ENCODE results near the gene EDEM3. TPM values are rescaled to one million over a fixed set of nuclear protein-coding genes. Genes with fewer than 3 reads are reported as not detected.

The EDEM3 gene
- total RNA-seq, 4 donors from 2014 or later, result 22.8 to 34.7 (median 31.3) TPM

DNA sequence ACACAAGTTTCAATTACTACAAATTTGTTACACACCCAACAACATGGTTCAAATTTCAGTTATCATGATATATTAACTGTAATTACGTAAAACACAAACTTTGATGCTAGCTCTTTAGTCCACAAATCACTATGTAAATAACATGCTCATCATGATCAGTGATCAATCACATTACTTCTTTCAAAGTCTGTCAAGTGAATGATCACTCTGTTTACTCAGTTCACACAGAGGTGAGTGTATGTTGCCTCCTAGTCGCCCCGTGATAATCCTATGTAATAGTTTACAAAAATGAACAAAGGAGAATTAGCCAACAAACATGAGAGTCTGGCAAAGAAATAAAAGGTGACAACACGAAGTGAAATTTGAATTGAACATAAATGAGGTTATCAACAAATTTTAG is 14.3 kb downstream of the EDEM3 start:
- H3K36me3 ChIP-seq, result peaks cover 0 to 18% of the 10 kb centered on the region in 2 donors
- no peak overlapping the region for H3K27ac ChIP-seq
- H3K4me3 ChIP-seq, result no peak overlapping the region
- no peaks in the 10 kb centered on the region for H3K27me3 ChIP-seq
- H3K4me1 ChIP-seq, result peaks cover 0 to 10% (median 0%) of the 10 kb centered on the region in 3 donors
- TF ChIP-seq, protein P1, sequence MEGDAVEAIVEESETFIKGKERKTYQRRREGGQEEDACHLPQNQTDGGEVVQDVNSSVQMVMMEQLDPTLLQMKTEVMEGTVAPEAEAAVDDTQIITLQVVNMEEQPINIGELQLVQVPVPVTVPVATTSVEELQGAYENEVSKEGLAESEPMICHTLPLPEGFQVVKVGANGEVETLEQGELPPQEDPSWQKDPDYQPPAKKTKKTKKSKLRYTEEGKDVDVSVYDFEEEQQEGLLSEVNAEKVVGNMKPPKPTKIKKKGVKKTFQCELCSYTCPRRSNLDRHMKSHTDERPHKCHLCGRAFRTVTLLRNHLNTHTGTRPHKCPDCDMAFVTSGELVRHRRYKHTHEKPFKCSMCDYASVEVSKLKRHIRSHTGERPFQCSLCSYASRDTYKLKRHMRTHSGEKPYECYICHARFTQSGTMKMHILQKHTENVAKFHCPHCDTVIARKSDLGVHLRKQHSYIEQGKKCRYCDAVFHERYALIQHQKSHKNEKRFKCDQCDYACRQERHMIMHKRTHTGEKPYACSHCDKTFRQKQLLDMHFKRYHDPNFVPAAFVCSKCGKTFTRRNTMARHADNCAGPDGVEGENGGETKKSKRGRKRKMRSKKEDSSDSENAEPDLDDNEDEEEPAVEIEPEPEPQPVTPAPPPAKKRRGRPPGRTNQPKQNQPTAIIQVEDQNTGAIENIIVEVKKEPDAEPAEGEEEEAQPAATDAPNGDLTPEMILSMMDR (IDR thresholded peaks at IDR 0.05), result no peak
- TF ChIP-seq POLR2A (IDR thresholded peaks at IDR 0.05) (no peak), EP300 (IDR thresholded peaks at IDR 0.05) (no peak), POLR2AphosphoS5 (IDR thresholded peaks at IDR 0.05) (no peak)
- H3K9me3 ChIP-seq, result no peaks in the 10 kb centered on the region
- no peak for ATAC-seq
- 49 to 88% methylated on average over 4 of the region's 4 CpGs for whole genome bisulfite sequencing, 2 donors (ENCODE audit: low coverage in 1 of 2)

- ATAC-seq, result no peak
- peaks cover 0 to 5% (median 0%) of the 10 kb centered on the region in 3 donors for H3K4me1 ChIP-seq
- H3K27ac ChIP-seq, result no peak overlapping the region
- H3K4me3 ChIP-seq, result no peak overlapping the region
- H3K27me3 ChIP-seq, result no peaks in the 10 kb centered on the region
- H3K9me3 ChIP-seq, result no peaks in the 10 kb centered on the region
- peaks cover 0 to 23% of the 10 kb centered on the region in 2 donors for H3K36me3 ChIP-seq
- WGBS, 2 donors (ENCODE audit: low coverage in 1 of 2), result 67 to 72% methylated on average over 2 to 4 of the region's 4 CpGs
- TF ChIP-seq EP300 (IDR thresholded peaks at IDR 0.05), result no peak
- TF ChIP-seq, protein P1 (IDR thresholded peaks at IDR 0.05), result no peak
- TF ChIP-seq POLR2AphosphoS5 (IDR thresholded peaks at IDR 0.05), result no peak
- no peak for TF ChIP-seq POLR2A (IDR thresholded peaks at IDR 0.05)
Observed at GRCh38 chr1:184739796-184740195, 14.9 kb downstream of the EDEM3 start.

GRCh38 chr1:184739070-184739469 is 15.6 kb downstream of the EDEM3 start:
- peaks cover 0 to 29% of the 10 kb centered on the region in 2 donors for H3K36me3 ChIP-seq
- WGBS, 2 donors (ENCODE audit: low coverage in 1 of 2), result 91 to 92% methylated on average over 1 of the region's 1 CpG
- ATAC-seq, result no peak

GRCh38 chr1:184734980-184735379 is 19.7 kb downstream of the EDEM3 start:
- peaks cover 0 to 69% of the 10 kb centered on the region in 2 donors for H3K36me3 ChIP-seq

More at GRCh38 chr1:184739070-184739469, 15.6 kb downstream of the EDEM3 start:
- no peaks in the 10 kb centered on the region for H3K4me1 ChIP-seq
- no peaks in the 10 kb centered on the region for H3K9me3 ChIP-seq
- H3K27ac ChIP-seq, result no peak overlapping the region
- no peaks in the 10 kb centered on the region for H3K27me3 ChIP-seq
- TF ChIP-seq, protein P1 (IDR thresholded peaks at IDR 0.05), result no peak
- TF ChIP-seq EP300 (IDR thresholded peaks at IDR 0.05) (no peak), POLR2AphosphoS5 (IDR thresholded peaks at IDR 0.05) (no peak), POLR2A (IDR thresholded peaks at IDR 0.05) (no peak)
- H3K4me3 ChIP-seq, result no peak overlapping the region

DNA sequence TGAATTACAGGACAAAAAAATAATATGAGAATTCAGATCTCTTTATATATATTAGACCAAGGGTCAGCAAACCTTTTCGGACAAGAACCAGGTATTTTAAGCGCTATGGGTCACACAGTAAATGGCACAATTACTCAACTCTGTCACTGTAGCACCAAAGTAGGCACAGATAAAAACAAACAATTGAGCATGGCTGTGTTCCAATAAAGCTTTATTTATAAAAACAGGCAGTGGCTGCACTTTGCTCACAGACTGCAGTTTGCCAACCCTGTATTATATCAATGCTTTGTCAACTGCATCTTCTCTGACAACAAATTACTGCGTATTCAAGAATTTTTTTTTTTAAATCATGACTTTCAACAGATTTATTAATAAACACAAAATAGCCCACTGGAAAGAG is 29.8 kb downstream of the EDEM3 start:
- TF ChIP-seq POLR2A (IDR thresholded peaks at IDR 0.05) (no peak), EP300 (IDR thresholded peaks at IDR 0.05) (no peak), POLR2AphosphoS5 (IDR thresholded peaks at IDR 0.05) (no peak)
- TF ChIP-seq, protein P1 (IDR thresholded peaks at IDR 0.05), result no peak
- H3K4me1 ChIP-seq, result no peaks in the 10 kb centered on the region
- H3K27me3 ChIP-seq, result no peaks in the 10 kb centered on the region
- H3K36me3 ChIP-seq, result peaks cover 0 to 48% of the 10 kb centered on the region in 2 donors
- WGBS, 2 donors (ENCODE audit: low coverage in 1 of 2), result 98 to 100% methylated on average over 3 of the region's 3 CpGs
- H3K9me3 ChIP-seq, result no peaks in the 10 kb centered on the region
- H3K27ac ChIP-seq, result no peak overlapping the region
- no peak for ATAC-seq
- no peak overlapping the region for H3K4me3 ChIP-seq

More at GRCh38 chr1:184734980-184735379, 19.7 kb downstream of the EDEM3 start:
- no peak overlapping the region for H3K27ac ChIP-seq
- no peak for TF ChIP-seq POLR2AphosphoS5 (IDR thresholded peaks at IDR 0.05)
- TF ChIP-seq, protein P1 (IDR thresholded peaks at IDR 0.05), result no peak
- no peaks in the 10 kb centered on the region for H3K27me3 ChIP-seq
- H3K9me3 ChIP-seq, result no peaks in the 10 kb centered on the region
- H3K4me3 ChIP-seq, result no peak overlapping the region
- ATAC-seq, result no peak
- H3K4me1 ChIP-seq, result no peaks in the 10 kb centered on the region

All from gastroesophageal sphincter (tissue), 4 donors.